Activated CD8-positive, alpha-beta memory T cell treated with anti-CD3 and anti-CD28 coated beads, Interleukin-2, amount 10 ng/mL, durations not matched to agents 7 days and 5 days (primary cell): ENCODE measurements around the gene CRLF2. TPM values are rescaled to one million over a fixed set of nuclear protein-coding genes. Genes with fewer than 3 reads are reported as not detected.

Source experiments
- ATAC-seq: fragments of 150-1000 bp; cut with Tn5 transposase; one replicate; pipeline ENCODE4 v1.10.0; 2021; ENCODE audit warnings: moderate library complexity
- CTCF ChIA-PET: fragments of 350-600 bp; sonication (Branson Sonifier 250); formaldehyde crosslinking; loops from one replicate; lab custom pipeline; 2021; ENCODE audit warnings: antibody characterized with exemption; lab: Charles Lee
- DNase-seq: peaks from one replicate; pipeline ENCODE4 v3.0.0-alpha.2; 2020
- H3K27ac Mint-ChIP-seq: one replicate; pipeline ENCODE4 v1.8.0; 2021; ENCODE audit warnings: mild to moderate bottlenecking, mixed read lengths
- H3K27me3 Mint-ChIP-seq: one replicate; pipeline ENCODE4 v1.8.0; 2021; ENCODE audit warnings: mixed read lengths
- H3K36me3 Mint-ChIP-seq: one replicate; pipeline ENCODE4 v1.8.0; 2021; ENCODE audit warnings: mild to moderate bottlenecking, mixed read lengths
- H3K4me1 Mint-ChIP-seq: one replicate; pipeline ENCODE4 v1.8.0; 2021; ENCODE audit warnings: mixed read lengths
- H3K4me3 Mint-ChIP-seq: one replicate; pipeline ENCODE4 v1.8.0; 2021; ENCODE audit warnings: mild to moderate bottlenecking, moderate library complexity, mixed read lengths
- H3K9me3 Mint-ChIP-seq: one replicate; pipeline ENCODE4 v1.8.0; 2022; ENCODE audit warnings: low read depth, mixed read lengths
- total RNA-seq, 2 experiments: library from RNA; stranded (reverse); gene quantifications; one replicate each; pipeline ENCODE4 v1.2.3, GENCODE V29; 2021

Gene CRLF2
- total RNA-seq, 2 experiments from 2014 or later = 0.96 to 1.3 TPM

DNA sequence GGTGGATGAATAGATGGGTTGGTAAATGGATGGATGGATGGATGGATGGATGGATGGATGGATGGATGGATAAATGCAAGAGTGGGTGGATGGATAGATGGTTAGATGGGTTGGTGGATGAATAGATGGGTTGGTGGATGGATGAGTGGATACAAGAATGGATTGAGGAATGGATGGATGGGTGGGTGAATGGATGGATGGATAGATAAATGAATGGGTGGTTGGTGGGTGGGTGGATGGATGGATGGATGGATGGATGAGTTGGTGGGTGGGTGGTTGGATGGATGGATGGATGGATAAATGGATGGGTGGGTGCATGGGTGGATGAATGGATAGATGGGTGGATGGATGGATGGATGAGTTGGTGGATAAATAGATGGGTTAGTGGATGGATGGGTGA lies 13.8 kb upstream of the CRLF2 start:
- no peak for ATAC-seq
- CTCF ChIA-PET = no interaction called here
- Mint-ChIP-seq H3K9me3 (peaks cover 27% of the 10 kb centered on the region), H3K4me1 (peaks cover 5% of the 10 kb centered on the region), H3K36me3 (peaks cover 1% of the 10 kb centered on the region), H3K27ac (no peak overlapping the region), H3K27me3 (no peaks in the 10 kb centered on the region), H3K4me3 (no peak overlapping the region)
- DNase-seq = no peak

DNA sequence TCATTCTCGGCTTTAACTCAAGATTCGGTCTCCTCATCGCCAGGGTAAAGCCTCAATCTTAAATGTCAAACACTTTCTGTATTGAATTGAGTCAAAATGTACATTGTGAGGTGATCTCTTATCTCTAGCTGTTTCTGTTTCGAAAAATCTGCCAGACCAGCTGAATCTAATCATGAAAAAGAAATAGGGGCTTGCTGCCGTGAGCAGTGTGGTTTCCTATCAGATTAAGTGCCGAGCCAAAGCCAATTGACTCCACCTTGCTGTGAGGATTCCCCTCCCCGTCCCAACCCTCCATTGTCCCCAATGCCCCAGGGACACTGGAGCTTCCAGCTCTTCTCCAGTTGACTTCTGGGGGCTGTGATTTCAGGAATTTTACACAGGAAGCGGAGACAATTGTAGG lies 12.5 kb upstream of the CRLF2 start:
- Mint-ChIP-seq H3K27ac (no peak overlapping the region), H3K9me3 (peaks cover 27% of the 10 kb centered on the region), H3K27me3 (no peaks in the 10 kb centered on the region), H3K4me3 (no peak overlapping the region), H3K36me3 (peaks cover 1% of the 10 kb centered on the region), H3K4me1 (peaks cover 5% of the 10 kb centered on the region)
- DNase-seq (peak; percentile 41), ATAC-seq (peak; percentile 63)
- CTCF ChIA-PET = no interaction called here

DNA sequence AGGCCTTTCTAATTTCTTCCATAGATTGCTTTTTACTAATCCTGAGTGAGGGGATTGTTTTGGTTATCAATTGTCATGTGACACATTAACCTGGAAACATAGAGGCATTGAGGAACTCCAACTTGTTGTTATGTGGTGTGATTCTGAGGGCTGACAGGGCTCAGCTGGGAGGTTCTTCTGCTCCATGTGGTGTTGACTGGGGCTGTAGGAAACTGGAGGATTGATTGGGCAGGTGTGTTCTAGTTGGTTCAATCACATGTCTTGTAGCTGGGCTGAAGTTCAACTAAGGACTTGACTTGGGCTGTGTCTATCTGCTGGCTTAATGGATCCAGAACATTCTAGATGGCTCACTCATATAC lies 10.8 kb upstream of the CRLF2 start:
- ATAC-seq (no peak), DNase-seq (no peak)
- Mint-ChIP-seq H3K27me3 (no peaks in the 10 kb centered on the region), H3K9me3 (peaks cover 27% of the 10 kb centered on the region), H3K27ac (no peak overlapping the region), H3K4me1 (peaks cover 5% of the 10 kb centered on the region), H3K36me3 (peaks cover 1% of the 10 kb centered on the region), H3K4me3 (no peak overlapping the region)
- CTCF ChIA-PET = no interaction called here

DNA sequence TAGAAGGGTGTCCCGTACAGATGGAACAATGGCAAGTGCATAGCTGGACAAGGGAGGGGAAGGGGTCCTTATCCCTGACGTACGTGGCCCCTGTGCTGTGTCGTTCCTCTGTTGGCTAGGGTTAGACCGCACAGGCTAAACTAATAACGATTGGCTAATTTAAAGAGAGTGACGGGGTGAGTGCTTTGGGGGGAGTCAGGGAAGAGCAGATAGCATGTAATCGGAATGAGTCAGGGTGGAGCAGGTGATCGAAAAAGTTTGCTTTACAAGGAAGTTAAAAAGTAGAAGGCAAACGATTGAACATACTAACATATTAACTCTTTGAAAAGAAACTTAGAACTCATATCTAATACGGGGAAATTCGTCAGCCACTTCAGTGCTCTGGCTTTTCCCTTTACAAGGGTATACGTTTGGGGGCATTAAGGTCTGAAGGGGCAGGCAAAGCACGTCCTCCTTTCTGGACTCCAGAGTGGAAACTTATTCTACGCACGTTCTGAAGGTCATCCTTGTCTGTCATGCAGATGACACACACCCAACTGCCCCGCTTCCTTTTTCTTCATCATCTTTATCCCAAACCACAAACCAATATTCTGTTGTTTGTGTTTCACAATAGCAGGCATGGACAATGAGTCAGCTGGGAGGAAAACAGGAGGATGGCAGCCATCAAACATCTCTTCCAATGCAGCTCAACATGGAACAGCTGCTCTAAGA lies 10.2 kb upstream of the CRLF2 start:
- Mint-ChIP-seq H3K27me3 (no peaks in the 10 kb centered on the region), H3K4me1 (peaks cover 5% of the 10 kb centered on the region), H3K27ac (no peak overlapping the region), H3K4me3 (no peak overlapping the region), H3K9me3 (peaks cover 27% of the 10 kb centered on the region), H3K36me3 (peaks cover 1% of the 10 kb centered on the region)
- ATAC-seq (no peak), DNase-seq (no peak)
- CTCF ChIA-PET = no interaction called here

DNA sequence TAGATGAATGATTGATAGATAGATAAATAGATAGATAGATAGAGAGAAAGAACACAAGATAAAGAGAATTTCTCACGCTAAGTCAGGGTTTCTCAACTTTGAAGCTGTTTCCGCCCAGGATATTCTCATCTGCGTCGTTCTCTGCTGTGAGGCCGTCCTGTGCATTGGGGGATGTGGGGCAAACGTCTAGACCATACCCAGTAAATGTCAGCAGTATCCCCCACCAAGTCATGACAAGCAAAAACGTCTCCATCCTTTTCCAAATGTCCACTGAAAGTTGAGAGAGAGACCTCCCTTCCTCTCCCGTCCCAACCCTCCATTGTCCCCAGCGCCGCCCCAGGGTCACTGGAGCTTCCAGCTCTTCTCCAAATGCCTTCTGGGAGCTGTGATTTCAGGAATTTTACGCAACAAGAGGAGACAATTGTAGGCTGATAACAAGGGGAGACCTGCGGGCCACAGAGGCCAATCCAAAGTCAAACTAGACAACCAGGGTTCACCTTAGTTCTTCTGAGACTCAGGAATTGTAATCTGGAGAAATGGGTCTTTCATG lies 8.9 kb upstream of the CRLF2 start:
- Mint-ChIP-seq H3K4me1 (peaks cover 5% of the 10 kb centered on the region), H3K9me3 (peaks cover 21% of the 10 kb centered on the region), H3K27ac (no peak overlapping the region), H3K36me3 (peaks cover 1% of the 10 kb centered on the region), H3K4me3 (no peak overlapping the region), H3K27me3 (peaks cover 3% of the 10 kb centered on the region)
- ATAC-seq (no peak), DNase-seq (no peak)
- CTCF ChIA-PET = no interaction called here

DNA sequence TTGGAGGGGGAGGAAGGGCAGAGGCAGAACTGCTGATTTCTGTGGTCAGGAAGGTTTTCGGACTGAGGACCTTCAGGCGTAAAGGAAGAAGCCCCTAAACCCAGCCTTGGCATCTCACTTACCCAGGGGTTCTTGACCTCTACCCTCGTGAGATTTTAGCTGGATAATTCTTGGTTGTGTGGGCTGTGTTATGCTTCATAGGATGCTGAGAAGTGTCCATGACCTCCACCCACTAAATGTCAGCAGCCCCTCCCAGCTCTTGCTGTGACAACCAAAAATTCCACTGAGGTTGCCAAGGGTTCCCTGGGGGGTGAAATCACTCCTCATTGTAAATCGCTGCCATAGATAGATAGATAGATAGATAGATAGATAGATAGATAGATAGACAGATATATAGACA lies 5.8 kb upstream of the CRLF2 start:
- Mint-ChIP-seq H3K9me3 (peaks cover 11% of the 10 kb centered on the region), H3K27me3 (peaks cover 14% of the 10 kb centered on the region), H3K4me3 (no peak overlapping the region), H3K27ac (no peak overlapping the region), H3K4me1 (peaks cover 4% of the 10 kb centered on the region), H3K36me3 (no peaks in the 10 kb centered on the region)
- DNase-seq (no peak), ATAC-seq (no peak)
- CTCF ChIA-PET = no interaction called here

DNA sequence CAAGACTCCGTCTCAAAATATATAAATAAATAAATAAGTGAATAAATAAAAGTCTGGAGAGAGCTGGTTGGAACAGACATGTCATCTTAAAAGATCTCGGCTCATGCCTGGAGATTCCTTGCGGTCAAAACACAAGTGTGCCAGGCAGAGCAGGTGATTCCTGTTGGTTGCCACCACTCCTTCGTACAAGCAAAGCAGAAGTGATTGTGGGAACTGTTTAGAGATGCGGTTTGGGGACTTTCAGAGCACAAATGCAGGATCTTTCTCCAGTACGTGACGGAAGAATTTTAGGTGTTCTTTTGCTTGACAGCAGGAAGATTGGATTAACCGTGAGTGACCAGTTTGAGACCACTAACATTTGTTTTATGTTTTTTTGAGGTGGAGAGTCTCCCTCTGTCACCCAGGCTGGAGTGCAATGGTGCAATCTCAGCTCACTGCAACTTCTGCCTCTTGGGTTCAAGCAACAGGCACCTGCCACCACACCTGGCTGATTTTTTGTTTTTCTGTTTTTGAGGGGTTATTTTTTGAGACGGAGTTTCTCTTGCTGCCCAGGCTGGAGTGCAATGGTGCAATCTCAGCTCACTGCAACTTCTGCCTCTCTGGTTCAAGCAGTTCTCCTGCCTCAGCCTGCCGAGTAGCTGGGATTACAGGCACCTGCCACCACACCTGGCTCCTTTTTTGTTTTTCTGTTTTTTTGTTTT lies 2.8 kb upstream of the CRLF2 start:
- no peak for ATAC-seq
- Mint-ChIP-seq H3K9me3 (peaks cover 8% of the 10 kb centered on the region), H3K36me3 (peaks cover 6% of the 10 kb centered on the region), H3K4me3 (no peak overlapping the region), H3K4me1 (peaks cover 16% of the 10 kb centered on the region), H3K27me3 (peaks cover 19% of the 10 kb centered on the region), H3K27ac (no peak overlapping the region)
- no peak for DNase-seq
- CTCF ChIA-PET = no interaction called here

DNA sequence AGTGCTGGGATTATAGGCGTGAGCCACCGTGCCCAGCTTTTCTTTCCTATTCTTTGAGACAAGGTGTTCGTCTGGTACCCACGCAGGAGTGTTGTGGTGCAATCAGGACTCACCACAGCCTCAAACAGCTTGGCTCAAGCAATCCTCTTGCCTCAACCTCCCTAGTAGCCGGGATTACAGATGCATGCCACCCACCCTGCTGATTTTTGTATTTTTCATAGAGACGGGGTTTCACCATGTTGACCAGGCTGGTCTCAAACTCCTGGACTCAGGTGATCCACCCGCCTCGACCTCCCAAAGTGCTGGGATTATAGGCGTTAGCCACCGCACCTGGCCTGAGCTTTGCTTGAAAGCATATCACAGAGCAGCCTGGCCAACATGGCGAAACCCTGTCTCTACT lies 1.5 kb upstream of the CRLF2 start:
- H3K27me3 Mint-ChIP-seq = peaks cover 22% of the 10 kb centered on the region
- no peak overlapping the region for H3K27ac Mint-ChIP-seq
- H3K9me3 Mint-ChIP-seq = peaks cover 8% of the 10 kb centered on the region
- H3K4me1 Mint-ChIP-seq = peaks cover 19% of the 10 kb centered on the region
- H3K36me3 Mint-ChIP-seq = peaks cover 6% of the 10 kb centered on the region
- ATAC-seq (no peak), DNase-seq (no peak)
- H3K4me3 Mint-ChIP-seq = no peak overlapping the region
- CTCF ChIA-PET = no interaction called here

DNA sequence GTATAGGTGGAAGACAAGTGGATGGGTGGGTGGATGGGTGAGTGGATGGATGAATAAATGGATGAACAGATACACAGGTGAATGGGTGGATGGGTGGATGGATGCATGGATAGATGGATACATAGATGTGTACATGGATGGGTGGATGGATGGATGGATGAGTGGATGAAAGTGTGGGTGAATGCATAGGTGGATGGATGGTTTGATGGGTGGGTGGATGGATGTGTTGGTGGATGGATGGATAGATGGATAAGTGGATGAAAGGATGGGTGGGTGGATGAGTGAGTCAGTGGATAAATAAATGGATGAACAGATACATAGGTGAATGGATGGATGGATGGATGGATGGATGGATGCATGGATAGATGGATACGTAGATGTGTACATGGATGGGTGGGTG lies 1.6 kb downstream of the CRLF2 start:
- Mint-ChIP-seq H3K4me1 (peaks cover 37% of the 10 kb centered on the region), H3K27me3 (peaks cover 17% of the 10 kb centered on the region), H3K9me3 (peaks cover 6% of the 10 kb centered on the region), H3K4me3 (no peak overlapping the region), H3K27ac (no peak overlapping the region), H3K36me3 (peaks cover 6% of the 10 kb centered on the region)
- ATAC-seq = no peak
- DNase-seq = no peak
- CTCF ChIA-PET = no interaction called here

DNA sequence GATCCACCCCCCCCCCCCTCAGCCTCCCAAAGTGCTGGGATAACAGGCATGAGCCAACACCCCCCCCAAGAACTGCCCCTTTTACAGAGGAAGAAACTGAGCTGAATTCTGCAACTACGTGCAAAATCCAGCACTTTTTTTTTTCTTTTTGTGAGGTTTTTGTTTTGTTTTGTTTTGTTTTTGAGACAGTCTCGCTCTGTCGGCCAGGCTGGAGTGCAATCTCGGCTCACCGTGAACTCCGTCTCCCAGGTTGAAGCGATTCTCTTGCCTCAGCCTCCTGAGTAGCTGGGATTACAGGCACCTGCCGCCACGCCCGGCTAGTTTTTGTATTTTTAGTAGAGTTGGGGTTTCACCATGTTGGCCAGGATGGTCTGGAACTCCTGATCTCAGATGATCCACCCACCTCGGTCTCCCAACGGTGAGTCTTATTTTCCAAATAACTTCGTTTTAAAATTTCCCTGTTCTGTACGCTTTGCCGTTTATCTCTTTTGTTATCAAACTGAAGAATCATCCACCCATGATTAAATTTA lies 4.9 kb downstream of the CRLF2 start:
- peaks cover 6% of the 10 kb centered on the region for H3K36me3 Mint-ChIP-seq
- no peak for ATAC-seq
- peaks cover 6% of the 10 kb centered on the region for H3K9me3 Mint-ChIP-seq
- DNase-seq = no peak
- H3K27me3 Mint-ChIP-seq = peaks cover 8% of the 10 kb centered on the region
- H3K4me1 Mint-ChIP-seq = peaks cover 37% of the 10 kb centered on the region
- no peak overlapping the region for H3K4me3 Mint-ChIP-seq
- CTCF ChIA-PET = no interaction called here
- H3K27ac Mint-ChIP-seq = peak overlapping the region; percentile 45

DNA sequence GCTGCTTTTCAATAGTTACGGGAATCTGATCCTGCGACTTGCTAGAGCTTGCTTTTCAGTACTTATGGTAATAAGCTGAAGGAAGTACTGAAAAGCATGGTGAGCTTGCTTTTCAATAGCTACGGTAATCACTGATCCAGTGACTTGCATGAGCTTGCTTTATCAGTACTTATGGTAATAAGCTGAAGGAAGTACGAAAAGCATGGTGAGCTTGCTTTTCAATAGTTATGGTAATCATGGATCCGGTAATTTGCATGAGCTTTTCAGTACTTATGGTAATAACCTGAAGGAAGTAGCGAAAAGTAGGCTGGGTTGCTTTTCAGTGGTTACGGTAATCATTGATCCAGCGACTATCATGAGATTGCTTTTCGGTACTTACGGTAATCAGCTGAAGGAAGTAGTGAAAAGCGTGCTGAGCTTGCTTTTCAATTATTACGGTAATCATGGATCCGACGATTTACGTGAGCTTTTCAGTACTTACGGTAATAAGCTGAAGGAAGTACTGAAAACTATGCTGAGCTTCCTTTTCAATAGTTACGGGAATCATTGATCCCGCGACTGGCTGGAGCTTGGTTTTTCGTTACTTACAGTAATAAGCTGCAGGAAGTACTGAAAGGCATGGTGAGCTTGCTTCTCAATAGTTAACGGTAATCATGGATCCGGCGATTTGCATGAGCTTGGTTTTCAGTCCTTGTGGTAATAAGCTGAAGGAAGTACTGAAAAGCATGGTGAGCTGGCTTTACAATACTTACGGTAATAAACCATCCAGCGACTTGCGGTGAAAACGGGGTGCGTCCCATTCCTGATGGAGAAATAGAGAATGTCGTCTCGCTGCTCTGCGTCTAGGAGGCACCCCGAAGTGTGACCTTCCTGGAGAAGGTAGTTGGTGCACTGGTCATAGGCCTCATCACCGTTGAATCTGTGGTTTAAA lies 6.5 kb downstream of the CRLF2 start:
- Mint-ChIP-seq H3K4me1 (peaks cover 29% of the 10 kb centered on the region), H3K36me3 (peaks cover 4% of the 10 kb centered on the region), H3K4me3 (peak overlapping the region; percentile 25), H3K27ac (peak overlapping the region; percentile 46), H3K9me3 (peaks cover 4% of the 10 kb centered on the region), H3K27me3 (peaks cover 6% of the 10 kb centered on the region)
- ATAC-seq = peak; percentile 18
- DNase-seq = no peak
- CTCF ChIA-PET = no interaction called here

DNA sequence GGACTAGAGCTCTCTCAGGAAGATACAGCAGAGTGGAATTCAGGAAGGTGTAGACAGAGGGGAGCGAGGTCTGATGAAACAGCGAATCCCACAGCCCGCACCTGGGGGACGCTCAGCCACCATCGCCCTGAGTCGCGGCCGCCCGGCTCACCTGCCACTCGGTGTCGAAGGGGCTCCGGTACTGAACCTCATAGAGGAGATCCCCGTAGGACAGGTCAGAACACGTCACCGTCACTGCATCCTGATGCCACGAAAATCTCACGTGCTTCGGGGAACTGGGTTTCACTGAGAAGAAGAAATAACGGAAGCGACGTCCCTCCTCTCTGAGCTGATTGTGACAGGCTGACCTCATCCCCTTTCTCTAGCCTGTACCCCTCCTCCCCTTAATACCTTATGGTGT lies 10.2 kb downstream of the CRLF2 start:
- DNase-seq (no peak), ATAC-seq (no peak)
- Mint-ChIP-seq H3K4me1 (peaks cover 11% of the 10 kb centered on the region), H3K27ac (no peak overlapping the region), H3K4me3 (no peak overlapping the region), H3K9me3 (no peaks in the 10 kb centered on the region), H3K36me3 (no peaks in the 10 kb centered on the region), H3K27me3 (no peaks in the 10 kb centered on the region)
- CTCF ChIA-PET = no interaction called here

DNA sequence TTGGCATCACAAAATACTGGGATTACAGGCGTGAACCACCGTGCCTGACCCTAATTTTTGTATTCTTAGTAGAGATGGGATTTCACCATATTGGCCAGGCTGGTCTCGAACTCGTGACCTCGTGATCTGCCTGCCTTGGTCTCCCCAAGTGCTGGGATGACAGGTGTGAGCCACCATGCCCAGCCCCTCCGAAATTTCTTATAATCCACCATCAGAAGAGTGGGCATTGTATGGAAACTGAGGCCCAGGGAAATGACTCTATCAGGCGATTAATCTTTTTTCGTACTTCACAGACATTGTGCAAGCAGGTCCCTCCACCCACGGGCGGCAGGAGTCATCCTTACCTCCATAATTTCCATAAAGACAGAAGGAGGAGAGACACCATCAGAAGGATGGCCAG lies 16.0 kb downstream of the CRLF2 start:
- Mint-ChIP-seq H3K4me3 (no peak overlapping the region), H3K27ac (no peak overlapping the region)

More for the DNA sequence above, 16.0 kb downstream of the CRLF2 start:
- no peak for ATAC-seq
- Mint-ChIP-seq H3K9me3 (peaks cover 2% of the 10 kb centered on the region), H3K27me3 (no peaks in the 10 kb centered on the region), H3K4me1 (no peaks in the 10 kb centered on the region), H3K36me3 (no peaks in the 10 kb centered on the region)
- DNase-seq = peak; percentile 7
- CTCF ChIA-PET = no interaction called here
